Fibroblast of the aortic adventitia (primary cell): ENCODE data around the gene MOCS2. TPM values are rescaled to one million over a fixed set of nuclear protein-coding genes. Genes with fewer than 3 reads are reported as not detected.

Source experiments
- DNase-seq: peaks from one replicate; pipeline ENCODE4 v3.0.0-alpha.2; 2010; ENCODE audit warnings: low read depth
- H3K4me3 ChIP-seq: 2 replicates; pipeline ENCODE4 v1.5.1; 2011; ENCODE audit warnings: low read depth, mild to moderate bottlenecking, control low read depth, low read length, moderate library complexity
- total RNA-seq: library from RNA; depleted of rRNA; stranded (reverse); fragments of >200 nt; gene quantifications from 2 replicates; pipeline ENCODE4 v1.2.3, GENCODE V29; 2012; ENCODE audit warnings: low replicate concordance
- TF ChIP-seq, protein P1 (sequence below): IDR thresholded peaks from 2 replicates; pipeline ENCODE4 v1.5.1; 2011; ENCODE audit warnings: mild to moderate bottlenecking, low read length, control low read depth, inconsistent platforms; ENCODE audit not compliant: insufficient read depth

The MOCS2 gene
- total RNA-seq, 1 donor = 74.2 TPM

- TF ChIP-seq, protein P1, sequence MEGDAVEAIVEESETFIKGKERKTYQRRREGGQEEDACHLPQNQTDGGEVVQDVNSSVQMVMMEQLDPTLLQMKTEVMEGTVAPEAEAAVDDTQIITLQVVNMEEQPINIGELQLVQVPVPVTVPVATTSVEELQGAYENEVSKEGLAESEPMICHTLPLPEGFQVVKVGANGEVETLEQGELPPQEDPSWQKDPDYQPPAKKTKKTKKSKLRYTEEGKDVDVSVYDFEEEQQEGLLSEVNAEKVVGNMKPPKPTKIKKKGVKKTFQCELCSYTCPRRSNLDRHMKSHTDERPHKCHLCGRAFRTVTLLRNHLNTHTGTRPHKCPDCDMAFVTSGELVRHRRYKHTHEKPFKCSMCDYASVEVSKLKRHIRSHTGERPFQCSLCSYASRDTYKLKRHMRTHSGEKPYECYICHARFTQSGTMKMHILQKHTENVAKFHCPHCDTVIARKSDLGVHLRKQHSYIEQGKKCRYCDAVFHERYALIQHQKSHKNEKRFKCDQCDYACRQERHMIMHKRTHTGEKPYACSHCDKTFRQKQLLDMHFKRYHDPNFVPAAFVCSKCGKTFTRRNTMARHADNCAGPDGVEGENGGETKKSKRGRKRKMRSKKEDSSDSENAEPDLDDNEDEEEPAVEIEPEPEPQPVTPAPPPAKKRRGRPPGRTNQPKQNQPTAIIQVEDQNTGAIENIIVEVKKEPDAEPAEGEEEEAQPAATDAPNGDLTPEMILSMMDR = no peak
- no peak overlapping the region for H3K4me3 ChIP-seq
- DNase-seq = peak; percentile 13
Observed at GRCh38 chr5:53126521-53126920, 17.0 kb upstream of the MOCS2 start.

DNA sequence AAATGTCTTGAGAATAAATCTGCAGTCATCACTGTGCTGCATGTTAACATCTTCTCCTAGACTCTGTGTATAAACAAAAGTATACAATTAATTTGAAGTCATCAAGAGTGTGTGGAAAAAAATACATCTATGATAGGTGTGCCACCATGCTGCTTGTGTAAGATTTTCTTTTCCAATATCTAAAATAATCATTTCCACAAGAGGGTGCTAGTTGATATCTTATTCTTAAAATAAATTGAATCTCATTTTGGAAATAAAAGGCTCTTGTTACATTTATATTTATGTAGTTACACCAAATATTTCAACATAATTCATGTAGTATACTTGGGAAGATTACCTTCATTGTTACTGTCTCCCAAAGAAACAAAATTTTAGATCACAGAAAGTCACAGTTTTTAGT, 14.1 kb upstream of the MOCS2 start:
- DNase-seq = peak; percentile 59
- TF ChIP-seq, protein P1 = no peak
- H3K4me3 ChIP-seq = no peak overlapping the region

GRCh38 chr5:53120165-53120564, 10.6 kb upstream of the MOCS2 start:
- no peak overlapping the region for H3K4me3 ChIP-seq
- DNase-seq = no peak
- TF ChIP-seq, protein P1 = no peak

- H3K4me3 ChIP-seq = no peak overlapping the region
- DNase-seq = no peak
- TF ChIP-seq, protein P1 = no peak
Observed at GRCh38 chr5:53118879-53119278, 9.3 kb upstream of the MOCS2 start.

DNA sequence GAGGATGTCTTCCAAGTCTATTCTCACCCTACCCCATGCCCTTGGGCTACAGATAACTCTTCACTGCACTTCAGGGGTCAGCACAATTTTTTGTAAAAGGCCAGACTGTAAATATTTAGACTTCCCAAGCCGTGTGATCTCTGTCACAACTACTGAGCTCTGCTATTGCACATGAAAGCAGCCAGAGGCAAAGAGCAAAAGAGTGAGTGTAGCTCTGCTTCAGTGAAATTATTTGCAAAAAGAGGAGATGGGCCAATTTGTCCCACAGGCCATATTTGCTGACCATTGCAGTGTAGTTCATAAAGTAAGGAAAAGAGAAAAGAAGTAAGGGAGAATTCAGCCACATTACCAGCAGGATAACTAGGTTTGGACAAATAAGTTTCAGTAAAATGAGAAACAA, 7.0 kb upstream of the MOCS2 start:
- TF ChIP-seq, protein P1 = no peak
- no peak overlapping the region for H3K4me3 ChIP-seq
- no peak for DNase-seq

- peak; percentile 51 for DNase-seq
- TF ChIP-seq, protein P1 = peak; percentile 47
- no peak overlapping the region for H3K4me3 ChIP-seq
Observed at GRCh38 chr5:53114988-53115387, 5.4 kb upstream of the MOCS2 start.

- no peak overlapping the region for H3K4me3 ChIP-seq
- TF ChIP-seq, protein P1 = no peak
- no peak for DNase-seq
Observed at GRCh38 chr5:53113947-53114346, 4.4 kb upstream of the MOCS2 start.
